ENCODE measurements around the gene CSTPP1.
"Not testable (repeated sequence)": the region's sequence is repeated elsewhere in the genome, so short reads cannot be mapped to it uniquely, and the experiment has no call there.

Gene CSTPP1

GRCh38 chr11:47105541-47105940 lies 169.0 kb downstream of the CSTPP1 start:
- no peak for DNase-seq

GRCh38 chr11:47105974-47106373 lies 169.4 kb downstream of the CSTPP1 start:
- DNase-seq, result no peak

GRCh38 chr11:47106798-47107411 lies 170.3 kb downstream of the CSTPP1 start:
- DNase-seq, result no peak

GRCh38 chr11:47107744-47108143 lies 171.2 kb downstream of the CSTPP1 start:
- DNase-seq, result no peak

GRCh38 chr11:47108214-47108613 lies 171.7 kb downstream of the CSTPP1 start:
- no peak for DNase-seq

GRCh38 chr11:47109051-47109726 lies 172.6 kb downstream of the CSTPP1 start:
- no peak for DNase-seq

- DNase-seq, result no peak
These were observed 173.2 kb downstream of the CSTPP1 start for GRCh38 chr11:47109727-47110246.

GRCh38 chr11:47111318-47111804 lies 174.8 kb downstream of the CSTPP1 start:
- no peak for DNase-seq

- not testable (repeated sequence) for DNase-seq
These were observed 176.4 kb downstream of the CSTPP1 start for GRCh38 chr11:47112941-47113340.

GRCh38 chr11:47118958-47119688 lies 182.6 kb downstream of the CSTPP1 start:
- peak; percentile 41 for DNase-seq

GRCh38 chr11:47121056-47121455 lies 184.5 kb downstream of the CSTPP1 start:
- no peak for DNase-seq

GRCh38 chr11:47121731-47122130 lies 185.2 kb downstream of the CSTPP1 start:
- no peak for DNase-seq

- no peak for DNase-seq
These were observed 186.5 kb downstream of the CSTPP1 start for GRCh38 chr11:47123094-47123493.

GRCh38 chr11:47124675-47125074 lies 188.1 kb downstream of the CSTPP1 start:
- no peak for DNase-seq

GRCh38 chr11:47125083-47125482 lies 188.5 kb downstream of the CSTPP1 start:
- DNase-seq, result no peak

GRCh38 chr11:47127213-47127612 lies 190.7 kb downstream of the CSTPP1 start:
- DNase-seq, result no peak

- no peak for DNase-seq
These were observed 194.0 kb downstream of the CSTPP1 start for GRCh38 chr11:47130543-47130942.

- DNase-seq, result no peak
These were observed 194.6 kb downstream of the CSTPP1 start for GRCh38 chr11:47131136-47131535.

GRCh38 chr11:47132490-47132889 lies 195.9 kb downstream of the CSTPP1 start:
- no peak for DNase-seq

GRCh38 chr11:47132981-47133380 lies 196.4 kb downstream of the CSTPP1 start:
- DNase-seq, result no peak

- no peak for DNase-seq
These were observed 199.8 kb downstream of the CSTPP1 start for GRCh38 chr11:47136327-47136726.

GRCh38 chr11:47136921-47137320 lies 200.4 kb downstream of the CSTPP1 start:
- DNase-seq, result no peak

- no peak for DNase-seq
These were observed 200.9 kb downstream of the CSTPP1 start for GRCh38 chr11:47137476-47137875.

GRCh38 chr11:47139878-47140277 lies 203.3 kb downstream of the CSTPP1 start:
- no peak for DNase-seq
